GM19328 (cell line): Measurements from ENCODE around the gene CREG1.

ENCODE experiments used
- ATAC-seq: cut with Tn5 transposase; IDR thresholded peaks from one replicate; pipeline ENCODE4 v1.9.1; 2021; ENCODE audit warnings: mild to moderate bottlenecking, moderate library complexity; ENCODE audit not compliant: unreplicated experiment

CREG1 gene

DNA sequence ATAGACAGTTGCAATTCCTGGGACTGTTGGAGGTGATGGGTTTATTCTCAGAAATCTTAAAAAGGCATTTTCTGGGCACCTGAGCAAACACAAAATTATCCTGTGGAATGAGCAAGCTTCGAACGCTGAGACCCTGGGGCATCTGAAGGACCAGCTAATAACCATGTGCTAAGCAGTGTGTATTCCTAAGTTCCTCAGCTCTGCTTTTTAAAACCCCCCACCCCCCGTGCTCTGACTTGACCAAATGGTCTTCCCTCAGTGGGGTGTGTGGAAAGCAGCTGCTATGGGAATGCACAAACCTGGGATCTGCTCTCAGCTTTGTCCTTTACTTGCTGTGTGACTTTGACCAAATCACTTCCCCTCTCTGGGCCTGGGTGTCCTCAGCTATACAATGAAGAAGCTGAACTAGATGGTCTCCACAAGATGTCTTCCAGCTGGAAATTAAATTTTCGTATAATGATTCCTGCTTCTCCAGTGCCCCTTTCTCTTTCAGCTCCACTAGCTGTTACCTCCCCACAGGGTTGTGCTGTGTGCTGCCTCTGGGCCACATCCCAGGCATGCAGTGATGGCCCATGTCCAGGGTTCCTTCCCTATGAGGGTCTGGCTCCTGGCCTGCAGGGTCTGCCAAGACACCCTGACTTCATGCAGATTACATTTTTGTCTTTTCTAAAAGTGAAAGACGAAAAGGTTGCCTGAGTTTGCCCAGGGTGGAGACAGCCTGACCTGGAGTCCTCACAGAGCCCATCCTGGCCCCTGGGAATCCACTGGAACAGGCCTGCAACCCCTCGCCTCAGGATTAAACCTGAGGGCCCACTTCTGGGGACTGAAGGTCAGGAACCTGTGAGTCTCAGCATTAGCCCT is 20.4 kb downstream of the CREG1 start:
- ATAC-seq = no peak

DNA sequence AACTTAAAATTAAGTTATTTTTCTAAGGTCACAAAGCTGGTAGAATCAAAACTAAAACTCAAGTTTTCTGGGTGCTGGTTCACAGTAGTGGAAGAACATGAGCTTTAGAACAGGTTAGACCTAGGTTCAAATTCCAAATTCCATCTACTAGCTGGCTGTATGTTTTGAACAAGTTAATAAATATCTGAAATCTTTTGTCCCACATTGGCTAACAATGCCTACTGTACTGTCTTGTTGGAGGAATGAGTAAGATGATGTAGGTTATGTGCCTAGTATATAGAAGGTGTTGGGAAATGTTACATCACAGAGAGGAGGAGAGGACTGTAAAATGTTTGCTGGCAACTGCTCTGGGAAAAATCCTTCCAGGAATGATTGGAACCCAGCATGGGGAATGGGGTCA is 21.2 kb downstream of the CREG1 start:
- ATAC-seq = no peak

DNA sequence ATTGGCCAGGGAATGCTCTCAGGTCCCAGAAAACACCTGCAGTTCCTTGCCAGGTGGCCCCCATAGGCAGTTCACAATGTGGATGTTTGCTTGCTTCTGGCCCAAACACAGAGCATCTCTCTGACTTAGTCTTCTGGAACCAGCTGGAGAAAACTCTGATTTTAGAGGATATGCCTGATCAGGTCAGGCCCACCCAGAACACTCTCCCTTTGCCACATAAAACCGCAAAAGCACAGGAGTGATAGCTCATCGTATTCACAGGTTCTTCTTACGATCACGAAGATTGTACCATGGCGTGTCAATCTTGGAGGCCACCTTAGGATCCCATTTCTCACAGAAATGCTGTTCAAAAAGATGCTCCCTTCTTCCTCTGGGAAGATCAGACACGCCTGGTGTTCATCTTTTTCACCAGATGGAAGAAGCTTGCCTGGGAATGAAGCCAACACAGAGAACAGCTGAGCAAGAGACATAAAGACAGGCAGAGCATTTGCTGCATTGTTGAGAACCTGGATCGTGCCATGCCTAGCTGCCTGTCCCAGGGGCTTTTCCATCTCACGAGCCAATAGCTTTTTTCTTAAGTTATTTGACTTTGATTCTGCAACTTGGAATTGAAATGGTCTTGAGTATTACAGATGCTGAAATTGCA is 23.6 kb downstream of the CREG1 start:
- ATAC-seq = no peak

DNA sequence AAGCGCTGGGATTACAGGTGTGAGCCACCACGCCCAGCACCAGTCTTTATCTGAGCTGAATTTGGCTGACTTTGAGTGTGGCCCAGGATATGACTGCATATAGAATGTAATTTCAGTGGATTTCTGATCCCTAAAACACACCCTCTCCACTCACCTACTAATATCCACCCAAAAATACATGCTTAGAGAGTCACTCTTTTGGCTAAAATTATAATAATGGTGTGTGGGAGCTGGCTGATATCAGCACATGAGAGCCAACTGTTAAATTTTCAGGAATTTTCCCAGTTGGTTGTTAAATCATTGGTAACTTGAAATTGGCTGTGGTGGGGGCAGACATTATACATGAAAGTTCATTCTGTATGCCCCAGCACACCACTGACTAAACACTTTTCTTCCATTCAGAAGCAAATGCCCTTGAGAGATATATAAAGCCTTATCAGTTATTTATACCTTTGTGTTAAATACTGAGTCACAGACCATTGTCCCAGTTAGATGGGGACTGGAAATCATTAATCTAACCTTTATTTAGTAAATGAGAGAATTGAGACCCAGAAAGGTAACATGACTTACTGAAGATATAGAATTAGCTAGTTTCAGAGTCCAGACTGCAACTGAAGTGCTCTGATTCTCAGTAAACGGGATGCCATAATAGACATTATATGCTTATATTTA is 25.4 kb downstream of the CREG1 start:
- no peak for ATAC-seq

DNA sequence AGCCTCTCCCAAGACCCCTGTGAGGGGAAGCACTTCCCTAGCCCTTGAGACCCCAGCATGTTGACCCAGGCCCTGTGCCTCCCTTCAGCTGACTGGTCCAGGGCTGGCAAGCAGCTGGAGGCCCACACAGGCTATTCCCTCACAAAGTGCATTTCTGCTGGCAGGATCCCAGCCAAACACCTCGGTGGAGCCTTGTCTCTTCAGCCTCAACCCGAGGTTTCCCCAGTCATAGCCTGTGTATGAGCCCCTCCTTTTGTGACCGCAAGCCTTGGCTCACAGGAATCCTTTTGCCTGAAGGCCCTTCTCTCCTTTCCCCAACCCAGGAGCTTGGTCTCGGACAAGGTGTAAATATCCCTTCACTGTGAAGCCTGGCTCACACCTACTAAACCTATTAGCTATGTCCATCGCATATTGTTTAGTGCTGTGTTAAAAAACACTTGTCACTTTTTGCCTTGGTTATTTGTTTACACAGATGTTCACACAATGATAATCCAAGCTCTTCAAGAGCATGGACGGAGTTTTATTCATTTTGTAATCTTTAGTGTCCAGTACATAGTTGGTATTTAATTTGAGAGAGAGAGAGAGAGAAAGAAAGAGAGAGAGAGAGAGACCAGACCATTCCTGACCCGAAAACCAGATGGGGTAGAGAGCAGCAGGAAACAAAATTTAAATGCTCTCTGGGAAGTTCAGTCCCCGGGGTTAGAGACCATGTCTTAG is 26.7 kb downstream of the CREG1 start:
- no peak for ATAC-seq

DNA sequence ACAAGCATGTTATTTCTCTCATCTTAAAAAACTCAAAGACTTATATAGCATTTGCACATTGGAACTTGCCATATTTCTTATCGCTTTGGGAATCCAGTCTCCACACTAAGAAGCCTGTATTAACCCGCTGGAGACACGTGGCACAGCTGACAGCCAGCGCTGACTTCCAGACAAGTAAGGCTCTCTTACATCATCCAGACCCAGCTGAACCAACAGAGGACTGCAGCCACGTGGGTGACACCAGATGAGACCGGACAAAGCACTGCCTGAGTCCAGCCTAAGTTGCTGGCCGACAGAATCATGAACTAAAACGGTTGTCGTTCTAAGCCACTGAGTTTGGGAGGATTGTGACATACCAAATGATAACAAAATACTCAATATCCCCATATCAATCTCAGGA is 28.9 kb downstream of the CREG1 start:
- no peak for ATAC-seq

DNA sequence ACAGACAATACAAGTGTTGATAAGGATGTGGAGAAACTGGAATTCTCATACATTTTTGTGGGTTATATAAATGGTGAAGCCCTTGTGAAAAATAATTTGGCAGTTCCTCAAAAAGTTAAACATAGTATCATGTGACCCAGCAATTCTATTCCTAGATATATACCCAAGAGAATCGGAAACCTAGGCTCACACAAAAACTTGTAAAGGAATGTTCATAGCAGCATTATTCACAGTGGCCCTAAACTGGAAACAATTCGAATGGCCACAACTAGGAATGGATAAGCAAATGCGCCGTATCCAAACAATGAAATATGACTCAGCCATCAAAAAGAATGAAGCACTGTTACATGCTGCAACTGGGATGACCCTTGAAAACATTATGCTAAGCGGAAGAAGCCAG is 31.3 kb downstream of the CREG1 start:
- no peak for ATAC-seq

DNA sequence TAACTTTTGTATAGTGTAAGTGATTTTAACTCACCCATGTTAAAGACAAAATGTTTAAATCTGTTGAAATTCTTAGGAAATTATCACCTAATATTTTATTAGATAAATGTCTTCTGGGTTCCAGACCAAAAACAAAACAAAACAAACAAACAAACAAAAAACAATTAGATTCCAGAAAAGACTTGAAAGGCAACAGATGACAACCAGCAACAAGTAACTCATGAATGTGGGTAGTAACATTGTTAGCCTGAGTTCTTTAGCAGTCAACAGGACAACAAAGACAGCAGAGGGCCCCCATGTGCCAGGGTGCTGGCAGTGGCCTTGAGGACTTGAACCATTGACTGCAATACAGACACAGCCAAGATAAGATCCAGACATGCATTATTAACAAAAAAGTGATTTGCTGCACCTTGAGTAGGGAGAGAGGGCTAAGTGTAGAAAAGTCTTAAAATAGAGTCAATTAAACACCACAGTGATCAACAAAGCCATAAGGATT is 32.8 kb downstream of the CREG1 start:
- ATAC-seq = no peak

DNA sequence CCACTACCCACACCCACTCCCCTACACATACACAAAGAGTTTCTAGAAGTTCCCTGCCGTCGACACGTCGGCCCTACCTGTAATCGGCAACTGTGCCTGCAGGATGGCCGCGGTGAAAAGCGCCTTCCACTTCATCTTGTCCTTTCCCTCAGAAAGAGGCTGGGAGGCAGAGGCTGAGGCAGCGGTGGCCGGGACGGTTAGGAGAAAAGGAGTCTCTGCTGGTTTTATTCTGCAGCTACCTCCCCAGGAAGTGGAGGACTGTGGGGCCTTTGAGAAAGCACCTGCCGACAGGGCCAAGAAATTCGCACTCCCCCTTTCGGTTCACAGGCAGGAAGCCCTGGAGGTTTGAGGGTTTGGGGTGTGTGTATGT is 35.2 kb downstream of the CREG1 start, which contains the start of gene CD247:
TSS of gene CD247 (minus strand) at position 199 of the 370 bp plus-strand sequence. CDS start at position 135, 64 bp downstream.
- no peak for ATAC-seq

DNA sequence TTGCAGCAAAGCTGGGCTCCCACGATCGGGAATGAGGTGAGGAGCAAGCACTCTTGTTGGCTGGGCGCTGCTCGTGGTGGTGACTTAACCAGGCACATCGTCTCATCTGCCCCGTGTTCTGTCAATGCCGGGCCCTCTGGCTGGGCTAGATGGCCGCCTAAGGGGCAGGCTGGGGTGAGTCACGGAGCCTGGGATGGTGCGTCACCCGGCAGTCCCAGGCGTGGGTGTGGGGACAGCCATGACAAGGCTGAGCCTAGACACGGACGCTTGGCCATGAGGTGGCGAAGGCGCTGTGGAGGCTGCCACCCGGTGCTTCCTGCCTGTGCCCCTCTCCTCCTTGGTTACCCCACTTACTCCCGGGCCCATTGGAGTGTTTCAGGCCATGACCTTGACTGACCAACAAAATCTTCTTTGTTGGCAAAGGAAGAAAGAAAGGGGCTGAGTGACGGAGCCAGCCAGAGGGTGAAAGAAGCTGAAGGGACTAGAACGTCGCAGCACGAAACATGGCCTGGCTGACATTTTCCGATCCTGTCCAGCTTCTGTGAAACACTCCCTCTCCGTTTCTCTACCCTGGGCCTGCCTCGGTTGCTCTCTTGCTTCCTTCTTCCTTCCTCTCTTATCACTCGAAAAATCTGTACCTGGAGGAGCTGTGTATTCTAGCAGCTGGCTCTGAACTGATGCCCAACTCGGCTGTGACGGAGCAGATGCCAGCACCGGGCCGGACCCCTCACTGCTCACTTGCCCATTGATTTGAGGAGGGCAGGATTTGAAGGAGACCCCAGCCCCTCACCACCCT is 35.8 kb downstream of the CREG1 start:
- ATAC-seq = no peak

DNA sequence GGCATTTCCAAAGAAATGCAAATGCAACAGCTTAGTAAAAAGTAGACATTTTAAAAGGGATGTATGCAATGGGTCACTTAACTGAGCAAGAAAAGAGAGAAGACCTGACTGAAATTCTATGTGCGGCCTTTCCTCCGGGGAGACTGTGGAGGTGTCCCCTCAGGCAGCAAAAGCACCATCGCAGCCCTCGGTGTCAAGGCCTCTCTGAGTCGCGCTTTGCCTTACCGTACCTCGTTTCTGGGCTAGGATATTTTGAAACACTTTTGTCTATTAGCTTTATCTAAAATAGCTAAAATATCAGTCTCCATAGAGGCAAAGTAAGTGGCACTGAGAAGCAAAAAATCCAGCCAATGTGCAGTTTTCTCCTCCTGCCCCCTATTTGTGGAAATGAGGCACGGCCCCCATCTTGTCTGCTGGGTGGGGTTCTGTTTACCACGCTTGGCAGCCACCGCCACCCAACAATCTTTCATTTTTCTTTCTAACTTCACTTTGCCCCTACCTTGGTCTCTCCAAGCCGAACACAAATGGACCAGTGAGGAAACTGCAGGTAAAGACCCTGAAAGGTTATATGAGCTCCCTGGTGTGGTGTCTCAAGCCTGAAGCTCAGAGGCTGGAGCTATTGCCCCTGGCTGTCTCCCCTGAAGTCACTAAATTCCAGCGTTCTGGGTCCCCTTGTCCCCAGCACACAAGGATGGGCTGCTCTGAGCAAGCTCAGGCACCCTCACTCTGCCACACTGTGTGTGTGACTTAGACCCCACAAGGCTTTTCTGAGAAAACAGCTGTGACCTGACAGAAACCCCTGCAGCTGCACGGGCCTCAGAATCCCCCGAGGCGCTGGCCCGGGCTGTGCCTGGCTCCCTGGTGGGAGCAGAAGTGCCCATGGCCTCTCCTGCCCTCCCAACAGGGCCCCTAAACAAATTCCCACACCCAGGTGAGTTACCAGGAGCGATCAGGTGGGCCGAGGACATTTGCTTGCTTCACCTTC is 36.9 kb downstream of the CREG1 start:
- ATAC-seq = no peak

DNA sequence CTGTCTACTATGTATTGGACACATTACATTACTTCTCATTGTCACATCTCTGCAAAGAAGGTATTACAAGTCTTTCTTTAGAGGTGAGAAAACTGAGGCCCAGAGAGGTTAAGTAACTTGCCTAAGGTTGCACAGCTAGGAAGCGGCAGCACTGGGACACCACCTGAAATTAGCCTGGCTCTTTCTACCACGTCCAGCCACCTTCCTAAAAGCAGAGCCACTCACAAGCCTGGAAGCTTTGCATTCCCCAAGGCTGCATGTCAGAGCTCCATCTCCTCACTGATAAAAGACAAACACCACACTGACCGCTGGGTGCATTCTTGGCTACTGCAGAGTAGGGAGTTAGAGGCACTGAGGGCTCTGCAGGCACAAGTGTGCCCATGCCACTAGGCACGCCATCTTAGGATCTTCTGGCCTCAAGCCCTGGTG is 37.7 kb downstream of the CREG1 start:
- ATAC-seq = no peak

DNA sequence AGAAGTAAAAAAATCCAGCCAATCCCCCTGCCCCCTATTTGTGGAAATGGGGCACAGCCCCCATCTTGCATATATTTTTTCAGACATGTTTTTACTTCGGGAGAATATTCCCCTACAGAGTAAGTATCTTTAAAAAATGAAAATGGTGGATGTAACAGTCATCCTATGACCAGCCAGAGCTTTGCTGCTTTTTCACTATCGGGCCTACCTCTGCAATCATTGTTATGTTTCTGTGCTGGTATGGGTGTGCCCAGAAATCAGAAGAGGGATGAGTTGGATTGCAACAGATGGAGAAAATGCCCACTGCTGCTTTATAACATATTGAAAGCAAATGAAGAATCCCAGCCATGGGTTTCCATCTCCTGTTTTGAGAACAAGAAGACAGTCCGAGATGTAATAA is 38.1 kb downstream of the CREG1 start:
- ATAC-seq = no peak

DNA sequence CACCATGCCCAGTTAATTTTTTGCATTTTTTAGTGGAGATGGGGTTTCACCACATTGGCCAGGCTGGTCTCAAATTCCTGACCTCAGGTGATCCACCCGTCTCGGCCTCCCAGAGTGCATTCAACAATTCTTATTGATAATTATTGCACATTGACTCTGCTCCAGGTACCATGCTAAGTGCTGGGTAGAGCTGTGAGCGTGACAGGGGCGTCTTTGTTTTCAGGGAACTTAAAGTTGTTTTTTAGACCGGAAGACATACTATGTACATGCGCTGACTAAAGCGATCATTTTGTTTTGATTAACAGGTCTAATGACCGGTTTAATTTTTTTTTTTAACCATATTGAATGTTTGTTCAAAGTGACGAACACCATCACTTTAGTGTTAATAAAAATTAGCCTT is 39.3 kb downstream of the CREG1 start:
- no peak for ATAC-seq

DNA sequence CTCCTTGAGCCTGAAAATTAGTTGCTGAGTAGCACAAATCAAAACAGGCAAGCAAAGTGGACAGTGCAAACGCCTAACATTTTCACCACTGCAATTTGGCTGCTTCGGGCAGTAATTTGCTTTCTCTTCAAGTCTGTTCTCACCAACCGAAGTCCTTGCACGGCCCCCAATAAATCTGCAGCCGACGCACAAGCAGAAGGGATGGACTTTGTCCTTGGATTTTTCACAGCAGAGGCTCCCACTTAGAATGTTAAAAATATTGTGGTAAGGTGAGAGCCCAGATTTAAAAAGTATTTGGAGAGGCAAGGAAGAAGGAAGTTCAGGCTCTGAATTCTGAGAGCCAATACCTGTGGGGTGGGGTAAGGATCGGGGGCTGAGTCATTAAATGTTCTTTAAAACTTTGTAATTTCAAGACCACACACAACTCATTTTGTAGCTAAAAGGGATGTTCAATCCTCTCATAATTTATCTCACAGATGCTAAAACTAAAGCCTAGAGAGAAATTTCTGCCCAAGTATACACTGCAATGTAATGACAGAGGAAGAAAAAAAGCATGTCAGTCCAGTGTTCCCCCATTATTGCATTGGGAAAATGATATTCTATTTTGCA is 41.4 kb downstream of the CREG1 start:
- ATAC-seq = no peak

DNA sequence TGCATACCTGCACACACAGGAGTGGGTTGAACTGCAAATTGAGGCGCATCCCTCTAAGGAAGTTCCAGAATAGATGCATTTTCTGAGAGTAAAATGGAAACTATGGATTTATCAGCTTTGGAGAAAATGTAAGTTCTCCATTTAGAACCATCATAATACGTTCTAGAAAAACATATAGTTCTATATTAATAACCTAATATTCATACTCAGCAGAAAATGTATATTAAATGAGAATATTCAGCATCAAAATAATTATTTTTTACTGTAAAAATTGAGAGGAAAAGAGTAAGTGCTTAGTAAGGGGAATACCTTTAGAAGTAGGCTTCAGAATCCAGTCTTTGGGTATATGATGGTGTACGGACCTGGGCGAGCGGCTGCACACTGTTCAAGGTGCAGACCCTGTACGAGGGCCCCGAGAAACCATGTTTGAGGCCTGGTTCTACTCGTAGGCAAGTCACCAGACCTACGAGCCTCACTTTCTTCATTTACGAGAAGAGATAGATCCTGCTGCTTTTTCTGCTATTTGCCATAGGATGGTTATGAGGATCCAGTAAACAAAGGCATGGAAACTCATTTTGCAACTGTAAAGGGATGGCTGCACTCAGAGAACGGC is 42.1 kb downstream of the CREG1 start:
- no peak for ATAC-seq

DNA sequence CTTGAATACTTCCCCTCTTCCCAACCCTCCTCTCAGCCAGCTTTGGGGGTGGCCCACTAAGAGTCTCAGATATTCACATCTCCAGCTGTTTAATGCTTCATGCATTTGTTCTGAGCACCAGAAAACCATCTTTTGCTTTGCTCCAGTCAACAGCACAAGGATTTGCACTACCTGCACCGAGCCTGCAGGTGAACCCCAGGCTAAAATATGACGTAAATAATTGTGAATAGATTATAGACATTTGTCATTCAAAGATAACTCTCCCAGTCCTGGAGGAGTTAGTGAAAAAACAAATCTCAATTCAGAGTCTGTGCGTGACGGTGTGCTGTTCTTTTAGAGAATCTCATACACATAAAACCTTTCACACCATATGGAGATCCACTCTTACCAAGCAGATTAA is 42.7 kb downstream of the CREG1 start:
- ATAC-seq = no peak

DNA sequence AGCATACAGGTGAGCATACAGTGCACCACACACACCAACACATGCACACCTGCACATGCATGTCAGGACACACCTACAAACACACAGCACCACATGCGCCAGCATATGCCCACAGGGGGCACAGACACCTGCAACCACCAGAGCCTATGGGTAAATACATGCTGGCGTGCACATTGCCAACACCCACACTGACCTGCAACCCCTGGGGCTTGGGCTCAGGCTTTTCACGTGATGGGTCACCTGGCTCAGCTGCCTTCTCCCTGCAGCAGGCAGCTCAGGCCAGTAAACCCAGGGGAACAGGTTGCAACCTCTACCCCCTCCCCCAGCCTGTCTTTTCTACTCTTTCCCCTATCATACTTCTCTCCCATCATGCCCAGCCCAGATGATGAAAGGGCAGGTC is 43.3 kb downstream of the CREG1 start:
- no peak for ATAC-seq
